ENCODE data around the gene MLXIP.

The MLXIP gene

GRCh38 chr12:122159882-122160281, 81.3 kb downstream of the MLXIP start:
- H3K9ac ChIP-seq (ENCODE audit: low read depth, low read length) = no peak overlapping the region
- H3K9me3 ChIP-seq (ENCODE audit: insufficient read depth, low read depth, low read length) = no peaks in the 10 kb centered on the region
- no peaks in the 10 kb centered on the region for H3K36me3 ChIP-seq (ENCODE audit: insufficient read depth, low read length)
- no peaks in the 10 kb centered on the region for H3K4me1 ChIP-seq (ENCODE audit: insufficient read depth, low read length)
- H3K27ac ChIP-seq (ENCODE audit: low read depth, low read length) = no peak overlapping the region
- 60% methylated on average over 4 of the region's 4 CpGs for WGBS
- H3K4me3 ChIP-seq (ENCODE audit: low read length) = no peak overlapping the region
- no peaks in the 10 kb centered on the region for H3K27me3 ChIP-seq (ENCODE audit: insufficient read depth, low read length)

DNA sequence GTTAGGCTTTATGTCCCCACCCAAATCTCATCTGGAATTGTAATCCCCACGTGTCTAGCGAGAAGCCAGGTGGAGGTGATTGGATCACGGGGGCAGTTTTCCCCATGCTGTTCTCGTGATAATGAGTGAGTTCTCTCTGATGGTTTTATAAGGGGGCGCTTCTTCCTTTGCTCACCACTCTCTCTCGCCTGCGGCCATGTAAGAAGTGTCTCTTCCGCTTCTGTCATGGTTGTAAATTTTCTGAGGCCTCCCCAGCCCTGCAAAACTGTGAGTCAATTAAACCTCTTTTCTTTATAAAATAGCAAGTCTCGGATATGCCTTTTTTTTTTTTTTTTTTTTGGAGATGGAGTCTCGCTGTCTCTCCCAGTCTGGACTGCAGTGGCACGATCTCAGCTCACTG, 82.2 kb downstream of the MLXIP start:
- WGBS = 89% methylated on average over 10 of the region's 11 CpGs

DNA sequence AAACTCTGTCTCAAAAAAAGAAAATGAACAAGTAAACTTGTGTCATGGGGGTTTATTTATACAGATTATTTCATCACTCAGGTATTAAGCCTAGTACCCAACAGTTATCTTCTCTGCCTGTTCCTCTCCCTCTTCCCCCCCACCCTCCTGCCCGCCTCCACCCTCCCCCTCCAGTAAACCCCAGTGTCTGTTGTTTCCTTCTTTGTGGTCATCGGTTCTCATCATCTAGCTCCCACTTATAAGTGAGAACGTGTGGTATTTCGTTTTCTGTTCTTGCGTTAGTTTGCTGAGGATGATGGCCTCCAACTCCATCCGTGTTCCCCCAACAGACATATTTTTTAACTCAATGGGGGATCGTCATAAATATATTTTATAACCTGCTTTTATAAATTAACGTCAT, 83.1 kb downstream of the MLXIP start:
- Histone ChIP-seq H3K4me1 (ENCODE audit: insufficient read depth, low read length) (0 out of 2 replicates have a peak, but pooled peaks cover 4% of the 10 kb centered on the region), H3K4me3 (ENCODE audit: low read length) (no peak overlapping the region), H3K36me3 (ENCODE audit: insufficient read depth, low read length) (no peaks in the 10 kb centered on the region), H3K27me3 (ENCODE audit: insufficient read depth, low read length) (no peaks in the 10 kb centered on the region), H3K9me3 (ENCODE audit: insufficient read depth, low read depth, low read length) (no peaks in the 10 kb centered on the region), H3K27ac (ENCODE audit: low read depth, low read length) (no peak overlapping the region), H3K9ac (ENCODE audit: low read depth, low read length) (no peak overlapping the region)
- 97% methylated on average over 7 of the region's 8 CpGs for WGBS

More for the DNA sequence above, 82.2 kb downstream of the MLXIP start:
- Histone ChIP-seq H3K9ac (ENCODE audit: low read depth, low read length) (no peak overlapping the region), H3K27ac (ENCODE audit: low read depth, low read length) (no peak overlapping the region), H3K36me3 (ENCODE audit: insufficient read depth, low read length) (no peaks in the 10 kb centered on the region), H3K9me3 (ENCODE audit: insufficient read depth, low read depth, low read length) (no peaks in the 10 kb centered on the region), H3K4me3 (ENCODE audit: low read length) (no peak overlapping the region), H3K4me1 (ENCODE audit: insufficient read depth, low read length) (no peaks in the 10 kb centered on the region), H3K27me3 (ENCODE audit: insufficient read depth, low read length) (no peaks in the 10 kb centered on the region)

DNA sequence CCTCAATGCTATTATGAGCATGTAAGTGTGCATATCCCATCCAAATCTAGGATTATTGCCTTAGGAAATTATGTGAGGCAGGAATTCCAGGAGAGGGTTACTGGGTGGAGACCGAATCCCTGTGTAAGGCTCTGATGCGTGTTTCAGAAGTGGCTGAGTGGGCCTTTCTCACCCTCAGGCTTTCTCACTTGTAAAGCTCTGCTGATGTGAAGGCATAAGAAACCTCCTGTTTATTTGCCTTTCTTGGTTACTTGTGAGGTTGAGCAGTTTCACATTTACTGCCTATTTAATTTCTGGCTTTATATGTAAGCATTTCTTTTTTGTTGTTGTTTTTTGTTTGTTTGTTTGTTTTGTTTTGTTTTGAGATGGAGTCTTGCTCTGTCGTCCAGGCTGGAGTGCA, 84.4 kb downstream of the MLXIP start:
- Histone ChIP-seq H3K4me3 (ENCODE audit: low read length) (no peak overlapping the region), H3K9ac (ENCODE audit: low read depth, low read length) (no peak overlapping the region), H3K27me3 (ENCODE audit: insufficient read depth, low read length) (no peaks in the 10 kb centered on the region), H3K9me3 (ENCODE audit: insufficient read depth, low read depth, low read length) (no peaks in the 10 kb centered on the region), H3K36me3 (ENCODE audit: insufficient read depth, low read length) (no peaks in the 10 kb centered on the region), H3K27ac (ENCODE audit: low read depth, low read length) (no peak overlapping the region), H3K4me1 (ENCODE audit: insufficient read depth, low read length) (0 out of 2 replicates have a peak, but pooled peaks cover 5% of the 10 kb centered on the region)
- 95% methylated on average over 3 of the region's 3 CpGs for WGBS

DNA sequence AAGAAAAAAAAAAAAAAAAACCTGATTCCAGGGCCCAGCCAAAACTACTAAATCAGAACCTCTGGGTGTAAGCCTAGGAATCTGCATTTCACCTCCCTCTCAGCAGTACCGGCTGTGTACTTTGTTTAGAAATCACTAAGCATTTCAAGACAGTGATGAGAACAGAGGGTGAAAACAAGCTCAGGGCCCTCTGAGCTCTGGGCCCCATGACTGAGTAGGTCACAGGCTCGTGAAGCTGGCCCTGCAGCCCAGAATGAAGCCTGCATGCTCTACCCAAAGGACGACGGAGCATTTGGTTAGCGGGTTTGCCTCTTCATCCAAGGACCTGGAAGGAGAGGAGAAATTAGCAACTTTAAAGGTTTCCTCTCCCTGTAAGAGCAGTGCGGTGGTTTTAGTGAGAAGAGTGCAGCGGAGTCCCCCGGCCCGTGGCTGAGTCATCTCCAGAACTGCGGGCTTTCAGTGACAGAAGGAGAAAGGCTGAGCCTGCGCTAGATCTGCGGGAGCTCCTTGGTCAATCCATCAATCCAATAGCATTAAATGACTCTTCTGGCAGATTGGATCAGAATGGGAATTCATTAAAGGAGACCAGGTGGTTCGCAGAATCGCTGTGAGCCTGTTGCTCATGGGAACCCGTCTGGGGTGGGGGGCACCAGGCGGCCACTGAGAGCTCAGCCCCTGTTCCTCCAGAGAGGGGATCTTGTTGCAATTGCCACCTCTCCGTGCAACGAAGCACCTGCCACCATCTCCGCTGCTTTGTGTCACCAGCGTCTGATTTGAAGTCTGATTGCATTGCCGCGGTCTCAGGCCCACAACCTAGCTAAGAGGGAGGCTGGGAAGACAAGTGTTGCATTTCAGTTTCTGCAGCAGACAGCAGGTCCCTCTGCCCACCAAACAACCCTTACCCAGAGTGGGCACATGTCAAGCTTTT, 88.1 kb downstream of the MLXIP start:
- Histone ChIP-seq H3K27ac (ENCODE audit: low read depth, low read length) (0 out of 2 replicates have a peak overlapping the region, but pooled peaks have one; percentile 17), H3K4me3 (ENCODE audit: low read length) (no peak overlapping the region), H3K9ac (ENCODE audit: low read depth, low read length) (no peak overlapping the region), H3K4me1 (ENCODE audit: insufficient read depth, low read length) (0 out of 2 replicates have a peak, but pooled peaks cover 5% of the 10 kb centered on the region), H3K36me3 (ENCODE audit: insufficient read depth, low read length) (no peaks in the 10 kb centered on the region), H3K27me3 (ENCODE audit: insufficient read depth, low read length) (no peaks in the 10 kb centered on the region), H3K9me3 (ENCODE audit: insufficient read depth, low read depth, low read length) (no peaks in the 10 kb centered on the region)
- WGBS = 75% methylated on average over 22 of the region's 22 CpGs

DNA sequence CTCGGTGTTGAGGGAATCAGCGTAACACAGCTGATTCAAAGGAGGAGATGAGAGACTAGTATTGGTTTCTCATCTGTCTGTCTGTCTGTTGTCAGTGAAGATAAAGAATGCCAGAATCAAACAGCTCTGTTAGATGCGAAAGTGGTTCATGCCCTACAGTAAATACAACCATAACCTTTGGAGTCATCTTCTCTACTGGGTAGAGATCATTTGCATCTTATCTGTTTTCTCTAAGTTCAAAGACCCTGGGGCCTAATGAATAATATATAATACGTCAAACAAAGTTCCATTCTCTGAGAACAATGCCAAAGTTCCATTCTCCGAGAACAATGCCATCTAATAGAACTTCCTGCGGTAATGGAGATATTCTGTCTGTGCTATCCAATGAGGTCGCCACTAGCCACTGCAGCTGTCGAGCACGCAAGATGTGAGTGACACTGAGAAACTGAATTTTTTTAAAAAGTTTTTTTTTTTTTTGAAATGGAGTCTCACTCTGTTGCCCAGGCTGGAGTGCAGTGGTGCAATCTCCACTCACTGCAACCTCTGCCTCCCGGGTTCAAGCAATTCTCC, 88.9 kb downstream of the MLXIP start:
- Histone ChIP-seq H3K4me3 (ENCODE audit: low read length) (no peak overlapping the region), H3K27me3 (ENCODE audit: insufficient read depth, low read length) (no peaks in the 10 kb centered on the region), H3K36me3 (ENCODE audit: insufficient read depth, low read length) (no peaks in the 10 kb centered on the region), H3K4me1 (ENCODE audit: insufficient read depth, low read length) (0 out of 2 replicates have a peak, but pooled peaks cover 5% of the 10 kb centered on the region), H3K9ac (ENCODE audit: low read depth, low read length) (no peak overlapping the region), H3K9me3 (ENCODE audit: insufficient read depth, low read depth, low read length) (no peaks in the 10 kb centered on the region), H3K27ac (ENCODE audit: low read depth, low read length) (no peak overlapping the region)
- WGBS = 96% methylated on average over 10 of the region's 10 CpGs

GRCh38 chr12:122168492-122168891, 89.9 kb downstream of the MLXIP start:
- over 99% methylated on average over 3 of the region's 3 CpGs for WGBS
- Histone ChIP-seq H3K4me3 (ENCODE audit: low read length) (no peak overlapping the region), H3K36me3 (ENCODE audit: insufficient read depth, low read length) (no peaks in the 10 kb centered on the region), H3K9me3 (ENCODE audit: insufficient read depth, low read depth, low read length) (no peaks in the 10 kb centered on the region), H3K27ac (ENCODE audit: low read depth, low read length) (no peak overlapping the region), H3K4me1 (ENCODE audit: insufficient read depth, low read length) (0 out of 2 replicates have a peak, but pooled peaks cover 5% of the 10 kb centered on the region), H3K9ac (ENCODE audit: low read depth, low read length) (no peak overlapping the region), H3K27me3 (ENCODE audit: insufficient read depth, low read length) (no peaks in the 10 kb centered on the region)

- 92% methylated on average over 3 of the region's 5 CpGs for WGBS
- 0 out of 2 replicates have a peak, but pooled peaks cover 3% of the 10 kb centered on the region for H3K4me1 ChIP-seq (ENCODE audit: insufficient read depth, low read length)
- H3K27ac ChIP-seq (ENCODE audit: low read depth, low read length) = no peak overlapping the region
- no peaks in the 10 kb centered on the region for H3K36me3 ChIP-seq (ENCODE audit: insufficient read depth, low read length)
- H3K9me3 ChIP-seq (ENCODE audit: insufficient read depth, low read depth, low read length) = no peaks in the 10 kb centered on the region
- H3K4me3 ChIP-seq (ENCODE audit: low read length) = no peak overlapping the region
- H3K9ac ChIP-seq (ENCODE audit: low read depth, low read length) = no peak overlapping the region
- no peaks in the 10 kb centered on the region for H3K27me3 ChIP-seq (ENCODE audit: insufficient read depth, low read length)
These were observed 92.8 kb downstream of the MLXIP start for GRCh38 chr12:122171399-122171798.

DNA sequence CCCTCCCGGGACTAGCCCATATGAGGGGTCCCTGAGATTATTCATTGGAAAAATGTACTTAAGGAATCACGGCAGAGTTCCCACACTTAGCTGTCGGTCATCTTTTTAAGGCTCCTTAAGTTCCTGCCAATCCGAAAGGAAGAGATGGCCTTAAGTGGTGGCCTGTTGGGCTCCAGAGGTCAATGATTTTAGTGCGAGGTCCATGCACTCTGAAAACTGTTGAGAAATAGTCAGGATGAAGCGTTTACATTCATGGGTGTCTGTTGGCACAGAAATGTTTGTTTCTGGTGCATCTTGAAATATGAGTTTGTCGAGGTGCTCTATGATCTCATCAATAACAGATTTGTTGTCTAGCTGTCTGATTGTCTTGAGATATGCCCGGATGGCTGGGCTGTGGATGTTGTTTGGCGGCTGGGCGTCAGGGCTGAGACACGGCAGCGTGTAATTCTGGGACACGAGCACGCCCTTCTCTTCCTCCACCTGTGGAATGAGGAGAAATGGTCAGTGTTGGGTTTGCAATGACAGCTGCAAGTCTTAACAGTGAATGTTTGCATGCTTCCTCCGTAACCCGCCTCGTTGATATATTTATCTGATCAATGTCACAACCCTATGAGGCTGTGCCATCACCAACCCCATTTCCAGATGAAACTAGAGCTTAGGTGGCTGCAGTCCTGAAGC, 93.8 kb downstream of the MLXIP start:
- Histone ChIP-seq H3K9me3 (ENCODE audit: insufficient read depth, low read depth, low read length) (no peaks in the 10 kb centered on the region), H3K36me3 (ENCODE audit: insufficient read depth, low read length) (no peaks in the 10 kb centered on the region), H3K27ac (ENCODE audit: low read depth, low read length) (no peak overlapping the region), H3K4me1 (ENCODE audit: insufficient read depth, low read length) (no peaks in the 10 kb centered on the region), H3K9ac (ENCODE audit: low read depth, low read length) (no peak overlapping the region), H3K4me3 (ENCODE audit: low read length) (no peak overlapping the region), H3K27me3 (ENCODE audit: insufficient read depth, low read length) (no peaks in the 10 kb centered on the region)
- WGBS = 88% methylated on average over 17 of the region's 17 CpGs

DNA sequence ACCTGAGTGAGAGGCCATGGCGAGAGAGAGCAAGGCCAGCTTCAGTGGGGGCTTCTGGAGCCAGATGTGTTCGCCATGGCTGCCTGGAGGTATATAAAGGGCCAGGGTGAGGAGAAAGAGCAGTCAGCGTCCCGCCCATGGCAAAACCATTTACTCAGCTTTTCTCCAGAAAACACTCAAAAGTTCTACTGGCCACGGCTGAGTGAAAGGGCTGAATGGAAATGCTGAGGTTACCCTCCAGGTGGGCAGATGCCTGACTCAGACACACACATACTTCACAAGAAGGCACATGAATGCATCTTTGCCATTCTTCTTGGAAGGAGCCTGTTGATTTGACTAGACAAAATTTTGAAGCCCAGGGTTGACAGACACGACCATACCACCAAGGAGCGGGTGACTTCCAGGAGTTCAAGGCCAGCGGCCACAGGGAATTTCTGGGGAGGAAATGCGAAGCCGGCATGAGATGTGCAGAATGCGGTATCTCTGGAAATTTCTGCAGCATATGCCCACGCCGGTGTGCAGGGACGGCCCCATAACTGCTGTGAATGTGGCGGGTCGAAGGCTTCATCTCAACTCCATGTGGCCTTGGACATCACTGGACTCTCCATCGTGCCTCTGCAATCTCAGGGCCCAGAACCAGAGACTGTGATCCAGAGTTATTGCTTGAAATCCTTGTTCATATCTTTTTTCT, 95.7 kb downstream of the MLXIP start, which contains the start of gene IL31:
Gene IL31 (minus strand): TSS at position 67 of the 691 bp plus-strand sequence. CDS start 49 bp downstream, at position 18.
- no peak within 1 kb of the TSS for H3K27ac ChIP-seq (ENCODE audit: low read depth, low read length)
- no peaks in the 10 kb centered on the region for H3K9me3 ChIP-seq (ENCODE audit: insufficient read depth, low read depth, low read length)
- H3K27me3 ChIP-seq (ENCODE audit: insufficient read depth, low read length) = no peaks in the 10 kb centered on the region
- no peak within 1 kb of the TSS for H3K4me3 ChIP-seq (ENCODE audit: low read length)
- H3K4me1 ChIP-seq (ENCODE audit: insufficient read depth, low read length) = no peaks in the 10 kb centered on the region
- 93% methylated on average over 17 of the region's 17 CpGs for WGBS
- H3K36me3 ChIP-seq (ENCODE audit: insufficient read depth, low read length) = no peaks in the 10 kb centered on the region
- H3K9ac ChIP-seq (ENCODE audit: low read depth, low read length) = no peak within 1 kb of the TSS

All from HUES64 (cell line).